Posterior cingulate gyrus (tissue), 11 donors: ENCODE results near the gene SMOC2.

Experiments
- DNase-seq, 10 donors: peaks; one replicate each; pipeline versions ENCODE4 v3.0.0 to v3.0.0-alpha.2; 2020 to 2021; ENCODE audit warnings: mixed read lengths in 3 of 10
- intact Hi-C: fragments of 100-400 bp; cut with DNase I; formaldehyde crosslinking; loops from one replicate; pipeline ENCODE4 v1.15.1; 2023

SMOC2 gene

GRCh38 chr6:168441434-168442391 is 729 bp downstream of the SMOC2 start:
- peak in 1 of 10 donors; percentile 61 for DNase-seq
- intact Hi-C loops, result no loop called here

- intact Hi-C loops, result no loop called here
- no peak for DNase-seq
Observed at GRCh38 chr6:168442646-168443045, 1.7 kb downstream of the SMOC2 start.

- intact Hi-C loops, result no loop called here
- no peak for DNase-seq
Observed at GRCh38 chr6:168447282-168447681, 6.3 kb downstream of the SMOC2 start.

- intact Hi-C loops, result no loop called here
- DNase-seq, result no peak
Observed at GRCh38 chr6:168447700-168448099, 6.7 kb downstream of the SMOC2 start.

GRCh38 chr6:168448243-168448855 is 7.4 kb downstream of the SMOC2 start:
- no peak for DNase-seq
- intact Hi-C loops, result no loop called here

GRCh38 chr6:168450917-168451316 is 9.9 kb downstream of the SMOC2 start:
- DNase-seq, result no peak
- intact Hi-C loops, result no loop called here

- intact Hi-C loops, result no loop called here
- no peak for DNase-seq
Observed at GRCh38 chr6:168451805-168452517, 11.0 kb downstream of the SMOC2 start.

- intact Hi-C loops, result no loop called here
- DNase-seq, result peak in 2 of 10 donors; percentile 76 to 78
Observed at GRCh38 chr6:168452685-168453377, 11.8 kb downstream of the SMOC2 start.

GRCh38 chr6:168455847-168456530 is 15.0 kb downstream of the SMOC2 start:
- peak in 2 of 10 donors; percentile 57 to 62 for DNase-seq
- intact Hi-C loops, result no loop called here

- peak in 1 of 10 donors; percentile 54 for DNase-seq
- intact Hi-C loops, result no loop called here
Observed at GRCh38 chr6:168456907-168457652, 16.1 kb downstream of the SMOC2 start.

- DNase-seq, result no peak
- intact Hi-C loops, result no loop called here
Observed at GRCh38 chr6:168457653-168457934, 16.6 kb downstream of the SMOC2 start.

GRCh38 chr6:168458101-168458500 is 17.1 kb downstream of the SMOC2 start:
- peak in 1 of 10 donors; percentile 40 for DNase-seq
- intact Hi-C loops, result no loop called here

- intact Hi-C loops, result no loop called here
Observed at GRCh38 chr6:168459572-168459971, 18.6 kb downstream of the SMOC2 start.

GRCh38 chr6:168462289-168462853 is 21.4 kb downstream of the SMOC2 start:
- peak in 1 of 10 donors; percentile 54 for DNase-seq
- intact Hi-C loops, result no loop called here

More at GRCh38 chr6:168459572-168459971, 18.6 kb downstream of the SMOC2 start:
- DNase-seq, result no peak

GRCh38 chr6:168464546-168464945 is 23.6 kb downstream of the SMOC2 start:
- no peak for DNase-seq
- intact Hi-C loops, result no loop called here

- intact Hi-C loops, result no loop called here
Observed at GRCh38 chr6:168468045-168468444, 27.1 kb downstream of the SMOC2 start.

GRCh38 chr6:168469521-168469920 is 28.5 kb downstream of the SMOC2 start:
- DNase-seq, result no peak
- intact Hi-C loops, result no loop called here

More at GRCh38 chr6:168468045-168468444, 27.1 kb downstream of the SMOC2 start:
- DNase-seq, result no peak

GRCh38 chr6:168469926-168470325 is 28.9 kb downstream of the SMOC2 start:
- no peak for DNase-seq
- intact Hi-C loops, result no loop called here

- no peak for DNase-seq
- intact Hi-C loops, result no loop called here
Observed at GRCh38 chr6:168472363-168472762, 31.4 kb downstream of the SMOC2 start.
